ENCODE results near the gene DENND1C. TPM values are rescaled to one million over a fixed set of nuclear protein-coding genes. Genes with fewer than 3 reads are reported as not detected.
A peak's percentile ranks its signal among the peaks of the same experiment; 100 is the strongest.

Gene DENND1C
- total RNA-seq, 1 experiment from 2014 or later = 3.5 TPM

- ChIA-PET CTCF (interaction anchor here (0.6 to 0.7 kb wide), 2 partner anchors 34 to 883 kb away, joined by 3 read pairs; partner anchors contain the start of gene KHSRP), POLR2A (interaction anchor here (0.8 to 1.4 kb wide), 2 partner anchors 34 to 87 kb away, joined by 3 to 9 read pairs; partner anchors contain the start of genes ALKBH7 and KHSRP)
- Mint-ChIP-seq H3K9me3 (ENCODE audit: unreplicated experiment) (no peaks in the 10 kb centered on the region), H3K4me3 (ENCODE audit: unreplicated experiment) (peak within 1 kb of the TSS; percentile 86), H3K27ac (ENCODE audit: unreplicated experiment) (peak within 1 kb of the TSS; percentile 87), H3K36me3 (ENCODE audit: insufficient read depth, unreplicated experiment) (peaks cover 35% of the 10 kb centered on the region), H3K4me1 (ENCODE audit: low read depth, unreplicated experiment) (peaks cover 7% of the 10 kb centered on the region), H3K27me3 (ENCODE audit: insufficient read depth, unreplicated experiment) (no peaks in the 10 kb centered on the region)
- peak; percentile 84 to 85 for DNase-seq
- intact Hi-C loops (cut with micrococcal nuclease; ENCODE audit: unreplicated experiment) = loop anchor here (1.0 kb wide), 1 partner anchor 17 kb away; no protein-coding TSS in a partner anchor
- Histone ChIP-seq H3K27me3 (replicated peaks; ENCODE audit: control insufficient read depth, insufficient read depth, low read length) (no peaks in the 10 kb centered on the region), H3K4me3 (ENCODE audit: low read depth, low read length) (peak within 1 kb of the TSS; percentile 50), H3K9me3 (no peaks in the 10 kb centered on the region), H3K36me3 (ENCODE audit: control insufficient read depth, insufficient read depth, low read length) (peaks cover 3% of the 10 kb centered on the region), H3K4me1 (no peaks in the 10 kb centered on the region)
- TF ChIP-seq CTCF (IDR thresholded peaks at IDR 0.05; ENCODE audit: insufficient read depth in 1 of 2, low read depth in 1 of 2, low read length in 1 of 2, severe bottlenecking in 1 of 2, unreplicated experiment in 1 of 2) = no peak
- no TSS peak for BruUV-seq (replicated peaks)
These were observed 22.1 kb downstream of the DENND1C start, which contains the start of gene SLC25A23 for GRCh38 chr19:6459262-6460098. Gene SLC25A23, minus strand, starts transcription at chr19:6459792. Its CDS starts 164 bp downstream, at chr19:6459628.

- Histone ChIP-seq H3K4me3 (ENCODE audit: low read depth, low read length) (peak overlapping the region; percentile 50), H3K36me3 (ENCODE audit: control insufficient read depth, insufficient read depth, low read length) (peaks cover 5% of the 10 kb centered on the region), H3K9me3 (peaks cover 4% of the 10 kb centered on the region), H3K4me1 (no peaks in the 10 kb centered on the region), H3K27me3 (replicated peaks; ENCODE audit: control insufficient read depth, insufficient read depth, low read length) (no peaks in the 10 kb centered on the region)
- no peaks in the 10 kb centered on the region for H3K9me3 Mint-ChIP-seq (ENCODE audit: unreplicated experiment)
- peak overlapping the region; percentile 80 for H3K27ac Mint-ChIP-seq (ENCODE audit: unreplicated experiment)
- peak; percentile 14 to 44 for DNase-seq
- H3K36me3 Mint-ChIP-seq (ENCODE audit: insufficient read depth, unreplicated experiment) = peaks cover 35% of the 10 kb centered on the region
- BruUV-seq (replicated peaks) = no TSS peak
- ChIA-PET CTCF (no interaction called here), POLR2A (interaction anchor here (0.8 to 1.4 kb wide), 2 partner anchors 33 to 86 kb away, joined by 3 to 9 read pairs; partner anchors contain the start of genes ALKBH7 and KHSRP)
- H3K4me1 Mint-ChIP-seq (ENCODE audit: low read depth, unreplicated experiment) = peaks cover 7% of the 10 kb centered on the region
- intact Hi-C loops (cut with micrococcal nuclease; ENCODE audit: unreplicated experiment) = no loop called here
- TF ChIP-seq CTCF (IDR thresholded peaks at IDR 0.05; ENCODE audit: insufficient read depth in 1 of 2, low read depth in 1 of 2, low read length in 1 of 2, severe bottlenecking in 1 of 2, unreplicated experiment in 1 of 2) = no peak
- H3K27me3 Mint-ChIP-seq (ENCODE audit: insufficient read depth, unreplicated experiment) = no peaks in the 10 kb centered on the region
- H3K4me3 Mint-ChIP-seq (ENCODE audit: unreplicated experiment) = peak overlapping the region; percentile 86
These were observed 22.8 kb downstream of the DENND1C start for GRCh38 chr19:6458695-6459261.

- Mint-ChIP-seq H3K4me1 (ENCODE audit: low read depth, unreplicated experiment) (peaks cover 7% of the 10 kb centered on the region), H3K27me3 (ENCODE audit: insufficient read depth, unreplicated experiment) (no peaks in the 10 kb centered on the region)
- POLR2A ChIA-PET = no interaction called here
These were observed 23.5 kb downstream of the DENND1C start for GRCh38 chr19:6457958-6458694.

More at GRCh38 chr19:6457958-6458694, 23.5 kb downstream of the DENND1C start:
- Mint-ChIP-seq H3K4me3 (ENCODE audit: unreplicated experiment) (peak overlapping the region; percentile 86), H3K27ac (ENCODE audit: unreplicated experiment) (peak overlapping the region; percentile 80), H3K36me3 (ENCODE audit: insufficient read depth, unreplicated experiment) (peaks cover 41% of the 10 kb centered on the region), H3K9me3 (ENCODE audit: unreplicated experiment) (no peaks in the 10 kb centered on the region)
- intact Hi-C loops (cut with micrococcal nuclease; ENCODE audit: unreplicated experiment) = no loop called here
- no peaks in the 10 kb centered on the region for H3K27me3 ChIP-seq (replicated peaks; ENCODE audit: control insufficient read depth, insufficient read depth, low read length)
- DNase-seq = no peak
- H3K4me3 ChIP-seq (ENCODE audit: low read depth, low read length) = no peak overlapping the region
- CTCF ChIA-PET = no interaction called here
- peaks cover 5% of the 10 kb centered on the region for H3K36me3 ChIP-seq (ENCODE audit: control insufficient read depth, insufficient read depth, low read length)
- TF ChIP-seq CTCF (IDR thresholded peaks at IDR 0.05; ENCODE audit: insufficient read depth in 1 of 2, low read depth in 1 of 2, low read length in 1 of 2, severe bottlenecking in 1 of 2, unreplicated experiment in 1 of 2) = no peak
- peaks cover 5% of the 10 kb centered on the region for H3K9me3 ChIP-seq
- TSS peak; percentile 46 for BruUV-seq (replicated peaks)
- no peaks in the 10 kb centered on the region for H3K4me1 ChIP-seq

Data from Caco-2 (cell line).